ENCODE measurements around the gene GPR17.

The GPR17 gene

GRCh38 chr2:127624320-127624755 is 21.6 kb upstream of the GPR17 start:
- Histone ChIP-seq H3K4me1 (ENCODE audit: control insufficient read depth, insufficient read depth, low read depth, low read length) (peaks cover 11% of the 10 kb centered on the region), H3K79me1 (replicated peaks; ENCODE audit: low read length, poor library complexity, severe bottlenecking) (no peaks in the 10 kb centered on the region), H4K8ac (ENCODE audit: low read length) (no peak overlapping the region), H3K36me3 (ENCODE audit: control insufficient read depth in 1 of 2, insufficient read depth in 2 of 2, low read depth in 1 of 2, low read length in 2 of 2) (peaks cover 0 to 3% of the 10 kb centered on the region in 2 experiments), H2AK5ac (ENCODE audit: low read length, severe bottlenecking) (no peak overlapping the region), H3K18ac (ENCODE audit: low read depth in 1 of 2, low read length in 2 of 2) (no peak overlapping the region), H3K27me3 (ENCODE audit: control insufficient read depth in 1 of 2, insufficient read depth in 1 of 2, low read length in 2 of 2) (peaks cover 7 to 23% of the 10 kb centered on the region in 2 experiments), H3K27ac (ENCODE audit: low read length, poor library complexity, severe bottlenecking) (no peak overlapping the region), H2AFZ (ENCODE audit: low read depth, low read length) (no peak overlapping the region), H3K4me2 (ENCODE audit: low read length, poor library complexity, severe bottlenecking) (no peak overlapping the region), H2BK120ac (ENCODE audit: low read depth, low read length) (no peak overlapping the region), H3K4me3 (ENCODE audit: insufficient read depth in 1 of 2, low read depth in 1 of 2, low read length in 2 of 2) (no peak overlapping the region), H2BK12ac (ENCODE audit: low read length in 2 of 2) (no peak overlapping the region), H2BK5ac (ENCODE audit: low read depth, low read length, poor library complexity, severe bottlenecking) (no peak overlapping the region), H3K4ac (ENCODE audit: low read depth in 1 of 2, low read length in 2 of 2) (no peak overlapping the region), H3K9me3 (ENCODE audit: control insufficient read depth, low read length) (no peaks in the 10 kb centered on the region), H2BK15ac (ENCODE audit: low read depth, poor library complexity, severe bottlenecking) (no peak overlapping the region), H3K23ac (ENCODE audit: low read length in 2 of 2) (no peak overlapping the region), H3K14ac (ENCODE audit: low read length in 2 of 2) (no peak overlapping the region), H4K91ac (ENCODE audit: low read length) (no peak overlapping the region), H3K9ac (ENCODE audit: low read length) (no peak overlapping the region)
- DNase-seq: no peak
- 87% methylated on average over 5 of the region's 5 CpGs for WGBS

GRCh38 chr2:127624756-127625571 is 21.0 kb upstream of the GPR17 start:
- no peak overlapping the region for H3K14ac ChIP-seq (ENCODE audit: low read length in 2 of 2)
- peaks cover 4 to 17% of the 10 kb centered on the region in 2 experiments for H3K27me3 ChIP-seq (ENCODE audit: control insufficient read depth in 1 of 2, insufficient read depth in 1 of 2, low read length in 2 of 2)
- H4K8ac ChIP-seq (ENCODE audit: low read length): no peak overlapping the region
- H2BK15ac ChIP-seq (ENCODE audit: low read depth, poor library complexity, severe bottlenecking): no peak overlapping the region
- H3K4me3 ChIP-seq (ENCODE audit: insufficient read depth in 1 of 2, low read depth in 1 of 2, low read length in 2 of 2): no peak overlapping the region
- H3K27ac ChIP-seq (ENCODE audit: low read length, poor library complexity, severe bottlenecking): no peak overlapping the region
- H2AK5ac ChIP-seq (ENCODE audit: low read length, severe bottlenecking): no peak overlapping the region
- 89% methylated on average over 21 of the region's 23 CpGs for WGBS
- H4K91ac ChIP-seq (ENCODE audit: low read length): no peak overlapping the region
- peaks cover 0 to 3% of the 10 kb centered on the region in 2 experiments for H3K36me3 ChIP-seq (ENCODE audit: control insufficient read depth in 1 of 2, insufficient read depth in 2 of 2, low read depth in 1 of 2, low read length in 2 of 2)
- no peak overlapping the region for H2BK120ac ChIP-seq (ENCODE audit: low read depth, low read length)
- H2AFZ ChIP-seq (ENCODE audit: low read depth, low read length): no peak overlapping the region
- no peak overlapping the region for H3K9ac ChIP-seq (ENCODE audit: low read length)
- H3K18ac ChIP-seq (ENCODE audit: low read depth in 1 of 2, low read length in 2 of 2): no peak overlapping the region
- H2BK12ac ChIP-seq (ENCODE audit: low read length in 2 of 2): no peak overlapping the region
- H3K9me3 ChIP-seq (ENCODE audit: control insufficient read depth, low read length): no peaks in the 10 kb centered on the region
- H2BK5ac ChIP-seq (ENCODE audit: low read depth, low read length, poor library complexity, severe bottlenecking): no peak overlapping the region
- no peak overlapping the region for H3K23ac ChIP-seq (ENCODE audit: low read length in 2 of 2)
- H3K4me2 ChIP-seq (ENCODE audit: low read length, poor library complexity, severe bottlenecking): no peak overlapping the region
- H3K79me1 ChIP-seq (replicated peaks; ENCODE audit: low read length, poor library complexity, severe bottlenecking): no peaks in the 10 kb centered on the region
- no peak overlapping the region for H3K4ac ChIP-seq (ENCODE audit: low read depth in 1 of 2, low read length in 2 of 2)
- H3K4me1 ChIP-seq (ENCODE audit: control insufficient read depth, insufficient read depth, low read depth, low read length): peaks cover 11% of the 10 kb centered on the region
- DNase-seq: no peak

- H3K4me1 ChIP-seq (ENCODE audit: control insufficient read depth, insufficient read depth, low read depth, low read length): peaks cover 11% of the 10 kb centered on the region
- WGBS: 73% methylated on average over 2 of the region's 2 CpGs
- no peak overlapping the region for H3K9ac ChIP-seq (ENCODE audit: low read length)
- H3K79me1 ChIP-seq (replicated peaks; ENCODE audit: low read length, poor library complexity, severe bottlenecking): no peaks in the 10 kb centered on the region
- H3K27ac ChIP-seq (ENCODE audit: low read length, poor library complexity, severe bottlenecking): no peak overlapping the region
- H3K18ac ChIP-seq (ENCODE audit: low read depth in 1 of 2, low read length in 2 of 2): no peak overlapping the region
- no peak overlapping the region for H2BK120ac ChIP-seq (ENCODE audit: low read depth, low read length)
- H3K9me3 ChIP-seq (ENCODE audit: control insufficient read depth, low read length): no peaks in the 10 kb centered on the region
- H2AK5ac ChIP-seq (ENCODE audit: low read length, severe bottlenecking): no peak overlapping the region
- H3K23ac ChIP-seq (ENCODE audit: low read length in 2 of 2): no peak overlapping the region
- no peak overlapping the region for H4K91ac ChIP-seq (ENCODE audit: low read length)
- DNase-seq: no peak
- H3K36me3 ChIP-seq (ENCODE audit: control insufficient read depth in 1 of 2, insufficient read depth in 2 of 2, low read depth in 1 of 2, low read length in 2 of 2): peaks cover 0 to 3% of the 10 kb centered on the region in 2 experiments
- no peak overlapping the region for H3K4me3 ChIP-seq (ENCODE audit: insufficient read depth in 1 of 2, low read depth in 1 of 2, low read length in 2 of 2)
- no peak overlapping the region for H2BK12ac ChIP-seq (ENCODE audit: low read length in 2 of 2)
- H2AFZ ChIP-seq (ENCODE audit: low read depth, low read length): no peak overlapping the region
- no peak overlapping the region for H4K8ac ChIP-seq (ENCODE audit: low read length)
- no peak overlapping the region for H3K14ac ChIP-seq (ENCODE audit: low read length in 2 of 2)
- H3K4ac ChIP-seq (ENCODE audit: low read depth in 1 of 2, low read length in 2 of 2): no peak overlapping the region
- H2BK5ac ChIP-seq (ENCODE audit: low read depth, low read length, poor library complexity, severe bottlenecking): no peak overlapping the region
- H2BK15ac ChIP-seq (ENCODE audit: low read depth, poor library complexity, severe bottlenecking): no peak overlapping the region
- no peak overlapping the region for H3K4me2 ChIP-seq (ENCODE audit: low read length, poor library complexity, severe bottlenecking)
- peaks cover 4 to 15% of the 10 kb centered on the region in 2 experiments for H3K27me3 ChIP-seq (ENCODE audit: control insufficient read depth in 1 of 2, insufficient read depth in 1 of 2, low read length in 2 of 2)
Observed at GRCh38 chr2:127625572-127625951, 20.4 kb upstream of the GPR17 start.

GRCh38 chr2:127626175-127626574 is 19.8 kb upstream of the GPR17 start:
- no peaks in the 10 kb centered on the region for H3K9me3 ChIP-seq (ENCODE audit: control insufficient read depth, low read length)
- no peak overlapping the region for H3K4me3 ChIP-seq (ENCODE audit: insufficient read depth in 1 of 2, low read depth in 1 of 2, low read length in 2 of 2)
- no peak overlapping the region for H2AK5ac ChIP-seq (ENCODE audit: low read length, severe bottlenecking)
- peaks cover 0 to 3% of the 10 kb centered on the region in 2 experiments for H3K36me3 ChIP-seq (ENCODE audit: control insufficient read depth in 1 of 2, insufficient read depth in 2 of 2, low read depth in 1 of 2, low read length in 2 of 2)
- H4K91ac ChIP-seq (ENCODE audit: low read length): no peak overlapping the region
- H3K27me3 ChIP-seq (ENCODE audit: control insufficient read depth in 1 of 2, insufficient read depth in 1 of 2, low read length in 2 of 2): peaks cover 4 to 15% of the 10 kb centered on the region in 2 experiments
- H3K14ac ChIP-seq (ENCODE audit: low read length in 2 of 2): no peak overlapping the region
- no peak overlapping the region for H2AFZ ChIP-seq (ENCODE audit: low read depth, low read length)
- peaks cover 11% of the 10 kb centered on the region for H3K4me1 ChIP-seq (ENCODE audit: control insufficient read depth, insufficient read depth, low read depth, low read length)
- H4K8ac ChIP-seq (ENCODE audit: low read length): no peak overlapping the region
- H2BK15ac ChIP-seq (ENCODE audit: low read depth, poor library complexity, severe bottlenecking): no peak overlapping the region
- no peak overlapping the region for H2BK120ac ChIP-seq (ENCODE audit: low read depth, low read length)
- H3K9ac ChIP-seq (ENCODE audit: low read length): no peak overlapping the region
- no peak overlapping the region for H3K27ac ChIP-seq (ENCODE audit: low read length, poor library complexity, severe bottlenecking)
- no peak for DNase-seq
- no peak overlapping the region for H2BK5ac ChIP-seq (ENCODE audit: low read depth, low read length, poor library complexity, severe bottlenecking)
- H3K18ac ChIP-seq (ENCODE audit: low read depth in 1 of 2, low read length in 2 of 2): no peak overlapping the region
- H3K79me1 ChIP-seq (replicated peaks; ENCODE audit: low read length, poor library complexity, severe bottlenecking): no peaks in the 10 kb centered on the region
- no peak overlapping the region for H3K23ac ChIP-seq (ENCODE audit: low read length in 2 of 2)
- WGBS: 84% methylated on average over 12 of the region's 12 CpGs
- no peak overlapping the region for H3K4me2 ChIP-seq (ENCODE audit: low read length, poor library complexity, severe bottlenecking)
- H3K4ac ChIP-seq (ENCODE audit: low read depth in 1 of 2, low read length in 2 of 2): no peak overlapping the region
- no peak overlapping the region for H2BK12ac ChIP-seq (ENCODE audit: low read length in 2 of 2)

Data from mesenchymal stem cell (in vitro differentiated cells and primary cell).